Measurements from ENCODE around the gene MGLL. TPM values are rescaled to one million over a fixed set of nuclear protein-coding genes. Genes with fewer than 3 reads are reported as not detected.

The MGLL gene
- total and polyA plus RNA-seq, 2 donors (not counting 1 experiment from before 2014, with no cell fraction given): 1.7 to 6.9 TPM

DNA sequence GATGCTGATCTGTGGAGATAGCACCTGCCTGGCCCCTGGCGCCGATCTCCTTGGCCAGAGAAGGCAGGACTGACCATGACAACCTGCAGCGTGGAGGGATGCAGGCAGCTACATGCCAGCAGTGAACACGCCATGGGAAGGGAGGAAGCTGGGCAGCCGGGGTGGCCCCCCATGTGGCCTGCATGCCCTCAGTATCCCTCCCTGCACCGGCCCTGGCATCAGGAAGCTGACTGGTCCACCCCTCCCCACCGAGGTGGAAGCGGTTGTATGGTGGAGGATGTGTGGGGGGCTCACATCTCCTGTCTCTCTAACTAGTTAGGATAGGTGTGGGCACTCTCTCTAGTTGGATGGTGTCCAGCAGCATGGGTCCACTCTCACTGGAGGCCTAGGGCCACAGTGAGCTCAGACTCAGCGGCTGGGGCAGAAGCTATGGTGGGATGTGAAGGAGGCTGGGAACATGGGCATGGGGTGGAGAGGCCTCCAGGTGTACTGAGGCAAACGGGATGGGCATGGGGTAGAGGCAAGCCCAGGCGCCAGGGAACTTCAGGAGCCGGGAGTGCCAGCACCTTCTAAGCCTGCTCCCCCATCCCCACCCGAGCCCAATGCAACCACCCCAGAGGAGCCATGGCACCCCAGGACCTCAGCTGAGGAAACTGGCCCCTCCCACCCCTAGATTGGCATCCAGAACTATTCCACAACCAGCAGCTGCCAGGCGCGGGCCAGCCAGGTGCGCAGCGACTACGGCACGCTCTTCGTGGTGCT is 151.4 kb downstream of the MGLL start:
- H3K9ac ChIP-seq (ENCODE audit: low read length): peak overlapping the region; percentile 98
- no peak overlapping the region for H3K4me3 ChIP-seq (ENCODE audit: control extremely low read depth in 1 of 5, extremely low read depth in 1 of 5, insufficient read depth in 1 of 5, low read depth in 2 of 5, low read length in 4 of 5)
- no peaks in the 10 kb centered on the region for H3K27me3 Mint-ChIP-seq
- H3K4me3 Mint-ChIP-seq: peak overlapping the region; percentile 94
- POLR2A ChIA-PET: interaction anchor here (0.5 to 1.5 kb wide), 2 partner anchors 19 to 22 kb away, joined by 3 to 11 read pairs; no protein-coding TSS in a partner anchor
- peaks cover 24% of the 10 kb centered on the region for H4K20me1 ChIP-seq (ENCODE audit: control insufficient read depth, insufficient read depth, low read length, poor library complexity, severe bottlenecking)
- H3K4me2 ChIP-seq (replicated peaks; ENCODE audit: low read depth, low read length, poor library complexity, severe bottlenecking): peak overlapping the region; percentile 99
- no peaks in the 10 kb centered on the region for H3K9me3 ChIP-seq (ENCODE audit: control extremely low read depth in 1 of 3, control insufficient read depth in 2 of 3, insufficient read depth in 1 of 3, low read length in 2 of 3)
- H3K36me3 ChIP-seq (replicated peaks in 1 of 2; ENCODE audit: control extremely low read depth in 1 of 2, control insufficient read depth in 1 of 2, extremely low read depth in 1 of 2, insufficient read depth in 2 of 2, low read length in 1 of 2): peaks cover 0 to 4% of the 10 kb centered on the region in 2 experiments
- no peak overlapping the region for H2AFZ ChIP-seq (ENCODE audit: insufficient read depth, low read depth, low read length, poor library complexity, severe bottlenecking)
- H3K9me3 Mint-ChIP-seq (ENCODE audit: insufficient read depth): no peaks in the 10 kb centered on the region
- H3K79me2 ChIP-seq (ENCODE audit: control insufficient read depth, insufficient read depth, low read length): peaks cover 24% of the 10 kb centered on the region
- DNase-seq: no peak
- TF ChIP-seq, protein P1, sequence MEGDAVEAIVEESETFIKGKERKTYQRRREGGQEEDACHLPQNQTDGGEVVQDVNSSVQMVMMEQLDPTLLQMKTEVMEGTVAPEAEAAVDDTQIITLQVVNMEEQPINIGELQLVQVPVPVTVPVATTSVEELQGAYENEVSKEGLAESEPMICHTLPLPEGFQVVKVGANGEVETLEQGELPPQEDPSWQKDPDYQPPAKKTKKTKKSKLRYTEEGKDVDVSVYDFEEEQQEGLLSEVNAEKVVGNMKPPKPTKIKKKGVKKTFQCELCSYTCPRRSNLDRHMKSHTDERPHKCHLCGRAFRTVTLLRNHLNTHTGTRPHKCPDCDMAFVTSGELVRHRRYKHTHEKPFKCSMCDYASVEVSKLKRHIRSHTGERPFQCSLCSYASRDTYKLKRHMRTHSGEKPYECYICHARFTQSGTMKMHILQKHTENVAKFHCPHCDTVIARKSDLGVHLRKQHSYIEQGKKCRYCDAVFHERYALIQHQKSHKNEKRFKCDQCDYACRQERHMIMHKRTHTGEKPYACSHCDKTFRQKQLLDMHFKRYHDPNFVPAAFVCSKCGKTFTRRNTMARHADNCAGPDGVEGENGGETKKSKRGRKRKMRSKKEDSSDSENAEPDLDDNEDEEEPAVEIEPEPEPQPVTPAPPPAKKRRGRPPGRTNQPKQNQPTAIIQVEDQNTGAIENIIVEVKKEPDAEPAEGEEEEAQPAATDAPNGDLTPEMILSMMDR (IDR thresholded peaks at IDR 0.05): no peak
- TF ChIP-seq EZH2 (IDR thresholded peaks at IDR 0.05; ENCODE audit: borderline replicate concordance, insufficient read depth, low read depth, low read length, poor library complexity, severe bottlenecking): no peak
- no peak overlapping the region for H3K27ac ChIP-seq (ENCODE audit: low read length in 2 of 2)
- peaks cover 16 to 22% of the 10 kb centered on the region in 2 donors for H3K4me1 ChIP-seq (ENCODE audit: control insufficient read depth in 2 of 2, insufficient read depth in 2 of 2, low read length in 2 of 2)
- peaks cover 29% of the 10 kb centered on the region for H3K4me1 Mint-ChIP-seq
- WGBS (ENCODE audit: insufficient coverage): 94% methylated on average over 16 of the region's 20 CpGs
- intact Hi-C loops (cut with micrococcal nuclease): no loop called here
- peak overlapping the region; percentile 85 for H3K27ac Mint-ChIP-seq
- no peak for ATAC-seq (ENCODE audit: low read depth)
- CTCF ChIA-PET: interaction anchor here (1.1 to 2.3 kb wide), 2 partner anchors 25 to 405 kb away, joined by 3 to 5 read pairs; no protein-coding TSS in a partner anchor
- no peaks in the 10 kb centered on the region for H3K27me3 ChIP-seq (replicated peaks in 1 of 4; ENCODE audit: control extremely low read depth in 1 of 4, control insufficient read depth in 3 of 4, insufficient read depth in 4 of 4, low read length in 3 of 4)

DNA sequence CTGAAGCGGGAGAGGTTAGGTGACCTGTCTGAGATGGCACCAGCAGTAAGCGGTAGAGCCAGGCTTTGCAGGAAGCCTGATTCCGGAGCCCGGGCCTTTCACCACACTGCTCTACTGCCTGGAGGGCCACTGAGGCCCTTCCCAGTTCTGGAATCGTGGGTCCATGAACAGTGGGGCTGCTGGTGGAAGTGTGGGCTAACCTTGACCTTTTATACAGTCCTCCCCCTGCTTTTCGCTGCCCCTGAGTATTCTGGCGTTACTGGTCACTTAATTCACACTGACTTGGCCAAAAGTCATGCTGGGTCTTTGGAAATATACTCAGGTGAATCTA is 152.1 kb downstream of the MGLL start:
- TF ChIP-seq, protein P1 (IDR thresholded peaks at IDR 0.05): no peak
- no peak for TF ChIP-seq EZH2 (IDR thresholded peaks at IDR 0.05; ENCODE audit: borderline replicate concordance, insufficient read depth, low read depth, low read length, poor library complexity, severe bottlenecking)
- H3K4me3 Mint-ChIP-seq: peak overlapping the region; percentile 44
- CTCF ChIA-PET: interaction anchor here (2.3 kb wide), 1 partner anchor 26 kb away, joined by 5 read pairs; no protein-coding TSS in a partner anchor
- no peak overlapping the region for H3K4me3 ChIP-seq (ENCODE audit: control extremely low read depth in 1 of 5, extremely low read depth in 1 of 5, insufficient read depth in 1 of 5, low read depth in 2 of 5, low read length in 4 of 5)
- ATAC-seq (ENCODE audit: low read depth) (no peak), DNase-seq (no peak)
- no peak overlapping the region for H3K27ac Mint-ChIP-seq
- H3K27ac ChIP-seq (ENCODE audit: low read length in 2 of 2): no peak overlapping the region
- peaks cover 19% of the 10 kb centered on the region for H4K20me1 ChIP-seq (ENCODE audit: control insufficient read depth, insufficient read depth, low read length, poor library complexity, severe bottlenecking)
- H3K9ac ChIP-seq (ENCODE audit: low read length): no peak overlapping the region
- peaks cover 24% of the 10 kb centered on the region for H3K79me2 ChIP-seq (ENCODE audit: control insufficient read depth, insufficient read depth, low read length)
- POLR2A ChIA-PET: no interaction called here
- no peaks in the 10 kb centered on the region for H3K9me3 Mint-ChIP-seq (ENCODE audit: insufficient read depth)
- no peaks in the 10 kb centered on the region for H3K9me3 ChIP-seq (ENCODE audit: control extremely low read depth in 1 of 3, control insufficient read depth in 2 of 3, insufficient read depth in 1 of 3, low read length in 2 of 3)
- intact Hi-C loops (cut with micrococcal nuclease): no loop called here
- H3K4me2 ChIP-seq (replicated peaks; ENCODE audit: low read depth, low read length, poor library complexity, severe bottlenecking): no peak overlapping the region
- peaks cover 0 to 4% of the 10 kb centered on the region in 2 experiments for H3K36me3 ChIP-seq (replicated peaks in 1 of 2; ENCODE audit: control extremely low read depth in 1 of 2, control insufficient read depth in 1 of 2, extremely low read depth in 1 of 2, insufficient read depth in 2 of 2, low read length in 1 of 2)
- H3K27me3 ChIP-seq (replicated peaks in 1 of 4; ENCODE audit: control extremely low read depth in 1 of 4, control insufficient read depth in 3 of 4, insufficient read depth in 4 of 4, low read length in 3 of 4): no peaks in the 10 kb centered on the region
- H2AFZ ChIP-seq (ENCODE audit: insufficient read depth, low read depth, low read length, poor library complexity, severe bottlenecking): no peak overlapping the region
- H3K27me3 Mint-ChIP-seq: no peaks in the 10 kb centered on the region
- peaks cover 26% of the 10 kb centered on the region for H3K4me1 Mint-ChIP-seq
- H3K4me1 ChIP-seq (ENCODE audit: control insufficient read depth in 2 of 2, insufficient read depth in 2 of 2, low read length in 2 of 2): peaks cover 16 to 22% of the 10 kb centered on the region in 2 donors
- 100% methylated on average over 4 of the region's 7 CpGs for WGBS (ENCODE audit: insufficient coverage)
